Epithelial cell of esophagus (primary cell): ENCODE results near the gene AATF.

Source experiments
- DNase-seq: peaks from one replicate; pipeline ENCODE4 v3.0.0; 2010; ENCODE audit warnings: low read depth
- H3K4me3 ChIP-seq: 2 replicates; pipeline ENCODE4 v1.5.1; 2011; ENCODE audit warnings: mild to moderate bottlenecking, low read length, control low read depth
- CTCF ChIP-seq: IDR thresholded peaks from 2 replicates; pipeline ENCODE4 v1.5.1; 2011; ENCODE audit warnings: low read depth, mild to moderate bottlenecking, low read length, control low read depth, inconsistent platforms; ENCODE audit not compliant: insufficient read depth; ENCODE audit errors: missing control alignments

Gene AATF

GRCh38 chr17:36923814-36924221 lies 24.9 kb upstream of the AATF start:
- no peak for DNase-seq
- no peak overlapping the region for H3K4me3 ChIP-seq
- TF ChIP-seq CTCF = no peak

GRCh38 chr17:36926226-36926625 lies 22.5 kb upstream of the AATF start:
- no peak for TF ChIP-seq CTCF
- DNase-seq = no peak
- H3K4me3 ChIP-seq = no peak overlapping the region

GRCh38 chr17:36926701-36927100 lies 22.1 kb upstream of the AATF start:
- TF ChIP-seq CTCF = no peak

GRCh38 chr17:36928471-36929345 lies 20.0 kb upstream of the AATF start:
- DNase-seq = no peak
- no peak overlapping the region for H3K4me3 ChIP-seq
- TF ChIP-seq CTCF = no peak

More at GRCh38 chr17:36926701-36927100, 22.1 kb upstream of the AATF start:
- no peak overlapping the region for H3K4me3 ChIP-seq
- DNase-seq = no peak

GRCh38 chr17:36929851-36930582 lies 18.7 kb upstream of the AATF start:
- DNase-seq = no peak
- TF ChIP-seq CTCF = no peak
- no peak overlapping the region for H3K4me3 ChIP-seq

- TF ChIP-seq CTCF = no peak
- H3K4me3 ChIP-seq = no peak overlapping the region
- no peak for DNase-seq
These were observed 18.2 kb upstream of the AATF start for GRCh38 chr17:36930583-36930900.
